Effector CD8-positive, alpha-beta T cell (primary cell): Measurements from ENCODE around the gene DNAH3.
"Not testable (repeated sequence)": the region's sequence is repeated elsewhere in the genome, so short reads cannot be mapped to it uniquely, and the experiment has no call there.

Experiments
- DNase-seq: peaks from one replicate; lab custom pipeline; 2025; lab: John Stamatoyannopoulos, UW

DNAH3 gene

DNA sequence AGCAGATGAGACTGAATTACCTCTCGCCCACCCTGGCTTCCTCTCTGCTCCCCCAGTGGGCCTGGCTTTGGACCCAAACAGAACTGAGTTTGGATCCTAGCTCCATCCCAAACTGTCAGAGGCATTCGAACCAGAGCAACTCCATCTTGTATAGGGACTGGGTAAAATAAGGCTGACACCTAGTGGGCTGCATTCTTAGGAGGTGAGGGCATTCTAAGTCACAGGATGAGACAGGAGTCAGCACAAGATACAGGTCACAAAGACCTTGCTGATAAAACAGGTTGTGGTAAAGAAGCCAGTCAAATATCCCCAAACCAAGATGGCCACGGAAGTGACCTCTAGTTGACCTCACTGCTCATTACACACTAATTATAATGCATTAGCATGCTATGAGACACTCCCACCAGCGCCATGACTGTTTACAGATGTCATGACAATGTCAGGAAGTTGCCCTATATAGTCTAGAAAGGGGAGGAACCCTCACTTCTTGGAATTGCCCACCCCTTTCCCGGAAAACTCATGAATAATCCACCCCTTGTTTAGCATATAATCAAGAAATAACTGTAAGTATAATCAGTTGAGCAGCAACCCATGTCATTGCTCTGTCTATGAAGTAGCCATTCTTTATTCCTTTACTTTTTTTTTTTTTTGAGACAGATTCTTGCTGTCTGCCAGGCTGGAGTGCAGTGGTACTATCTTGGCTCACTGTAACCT, 205.6 kb downstream of the DNAH3 start:
- no peak for DNase-seq

DNA sequence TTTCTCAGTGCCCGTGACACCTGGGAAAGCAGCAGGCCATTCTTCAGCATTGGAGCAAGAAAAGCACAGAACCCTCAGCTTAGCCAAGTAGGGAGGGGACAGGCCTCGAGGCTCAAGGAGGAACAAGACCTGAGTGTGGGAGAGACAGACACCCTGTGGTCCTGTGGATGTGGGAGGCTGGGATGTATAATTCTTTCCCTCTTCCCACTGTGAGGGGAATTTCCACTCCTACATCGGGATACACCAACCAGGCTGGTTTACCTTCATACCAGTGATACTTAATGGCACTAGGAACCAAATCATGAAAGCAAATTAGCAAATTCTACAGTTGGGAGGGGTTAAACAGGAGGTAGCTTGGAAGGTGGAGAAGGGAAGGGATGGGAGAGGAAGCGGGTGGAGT, 208.4 kb downstream of the DNAH3 start:
- no peak for DNase-seq

DNA sequence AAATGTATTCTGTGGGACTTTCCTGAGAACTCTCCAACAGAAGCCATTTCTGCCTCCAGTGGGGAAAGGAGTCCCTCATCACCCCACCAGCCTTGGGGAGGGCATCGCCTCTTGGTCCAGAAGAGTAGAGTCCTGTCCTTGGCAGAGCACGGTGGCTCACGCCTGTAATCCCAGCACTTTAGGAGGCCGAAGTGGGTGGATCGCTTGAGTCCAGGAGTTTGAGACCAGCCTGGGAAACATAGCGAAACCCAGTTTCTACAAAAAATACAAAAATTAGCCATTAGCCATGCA, 209.1 kb downstream of the DNAH3 start:
- DNase-seq, result no peak

DNA sequence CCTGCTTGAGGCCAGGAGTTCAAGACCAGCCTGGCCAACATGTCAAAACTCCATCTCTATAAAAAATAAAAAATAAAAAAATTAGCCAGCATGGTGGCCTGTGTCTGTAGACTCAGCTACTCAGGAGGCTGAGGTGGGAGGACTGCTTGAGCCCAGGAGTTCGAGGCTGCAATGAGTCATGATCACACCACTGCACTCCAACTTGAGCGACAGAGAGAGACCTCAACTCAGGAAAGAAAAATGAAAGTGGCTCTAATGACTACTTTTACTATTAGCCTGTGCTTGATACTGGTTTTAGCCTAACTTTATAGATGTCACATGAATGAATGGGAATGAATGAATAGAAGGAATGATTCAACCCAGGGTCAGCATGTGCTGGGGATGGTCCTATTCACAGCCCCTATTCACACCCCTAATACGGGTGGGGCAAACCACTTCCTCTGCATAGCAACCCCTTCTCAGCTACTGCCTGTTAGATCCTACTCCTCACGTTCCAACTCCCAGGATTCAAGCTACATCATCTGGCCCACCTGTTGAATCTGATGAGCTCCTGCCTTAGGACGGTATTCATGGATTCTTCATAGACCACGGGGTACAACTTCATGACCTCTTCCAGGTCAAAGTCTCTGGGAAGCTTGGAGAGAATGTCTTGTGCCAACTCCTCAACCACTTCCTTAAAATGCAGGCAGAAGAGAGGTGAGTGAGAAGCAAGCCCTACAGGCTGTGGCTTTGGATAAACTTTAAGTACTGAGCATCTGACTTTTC, 209.6 kb downstream of the DNAH3 start:
- DNase-seq, result no peak

DNA sequence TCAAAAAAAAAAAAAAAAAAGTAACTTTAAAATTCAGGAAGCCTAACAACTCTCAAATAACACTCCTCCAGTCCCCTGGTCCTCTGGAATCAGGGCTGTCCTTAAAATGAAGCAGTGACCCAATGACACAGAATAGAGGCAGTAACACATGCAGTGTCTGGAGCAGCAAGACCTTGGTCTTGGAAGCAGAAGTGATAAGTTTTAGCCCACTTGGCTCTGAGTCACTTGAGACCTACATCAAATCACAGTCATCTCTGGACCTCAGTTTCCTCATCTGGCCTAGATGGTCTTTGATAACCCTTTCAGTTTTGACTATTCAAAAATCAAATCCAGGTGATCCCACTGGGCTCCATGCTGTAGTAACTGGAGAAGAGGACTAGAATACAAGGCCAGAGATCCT, 211.0 kb downstream of the DNAH3 start:
- DNase-seq, result no peak

DNA sequence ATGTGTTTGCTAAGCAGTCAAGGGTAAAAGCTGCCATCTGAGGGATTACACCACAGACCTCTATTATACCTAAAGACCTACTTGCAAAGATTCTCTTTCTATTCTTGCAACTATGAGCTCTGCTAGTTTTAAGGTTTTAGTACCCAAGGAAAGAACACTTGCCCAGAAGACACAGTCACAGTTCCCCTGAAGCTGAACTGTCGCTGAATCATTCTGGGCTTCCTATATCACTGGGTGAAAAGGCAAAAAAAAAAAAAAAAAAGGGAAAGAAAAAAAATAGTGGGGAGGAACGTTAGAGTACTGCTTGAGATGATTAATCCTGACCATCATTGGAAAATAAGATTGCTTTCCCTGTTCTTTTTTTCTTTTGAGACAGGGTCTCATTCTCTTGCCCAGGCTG, 212.2 kb downstream of the DNAH3 start:
- DNase-seq, result no peak

DNA sequence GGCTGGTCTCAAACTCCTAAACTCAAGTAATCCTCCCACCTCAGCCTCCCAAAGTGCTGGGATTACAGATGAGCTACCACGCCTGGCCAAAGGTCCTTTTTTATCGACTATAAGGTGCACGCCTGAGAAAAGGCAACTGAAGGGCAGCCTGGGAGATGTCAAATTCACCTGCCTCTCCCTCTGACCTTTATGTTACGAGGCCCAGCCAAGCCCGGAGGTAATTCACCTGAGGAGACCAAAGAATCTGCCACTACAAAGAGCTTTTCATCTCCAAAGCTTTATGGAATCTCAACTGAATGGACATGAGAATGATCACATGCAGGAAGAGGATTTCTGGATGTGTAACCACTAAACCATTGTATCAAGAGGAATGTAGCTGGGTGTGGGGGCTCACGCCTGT, 212.9 kb downstream of the DNAH3 start:
- no peak for DNase-seq

DNA sequence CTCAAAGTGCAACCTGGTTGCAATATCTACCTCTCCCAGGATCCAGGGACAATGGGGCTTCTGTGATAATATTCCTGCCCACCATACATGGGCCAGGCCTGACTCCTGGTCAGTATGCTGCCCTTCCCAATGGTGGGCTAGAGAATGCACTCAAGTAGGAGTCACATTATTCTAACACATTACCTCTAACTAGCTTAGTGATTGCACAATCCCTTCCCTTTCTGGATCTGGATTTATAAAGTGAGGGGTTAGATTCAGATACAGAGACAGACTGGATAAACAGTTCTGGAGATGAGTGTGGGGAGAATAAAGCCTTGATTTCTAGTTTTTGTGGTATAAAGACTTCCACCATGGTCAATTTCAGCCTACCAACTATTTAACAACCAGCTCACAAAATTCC, 217.1 kb downstream of the DNAH3 start:
- DNase-seq, result no peak

DNA sequence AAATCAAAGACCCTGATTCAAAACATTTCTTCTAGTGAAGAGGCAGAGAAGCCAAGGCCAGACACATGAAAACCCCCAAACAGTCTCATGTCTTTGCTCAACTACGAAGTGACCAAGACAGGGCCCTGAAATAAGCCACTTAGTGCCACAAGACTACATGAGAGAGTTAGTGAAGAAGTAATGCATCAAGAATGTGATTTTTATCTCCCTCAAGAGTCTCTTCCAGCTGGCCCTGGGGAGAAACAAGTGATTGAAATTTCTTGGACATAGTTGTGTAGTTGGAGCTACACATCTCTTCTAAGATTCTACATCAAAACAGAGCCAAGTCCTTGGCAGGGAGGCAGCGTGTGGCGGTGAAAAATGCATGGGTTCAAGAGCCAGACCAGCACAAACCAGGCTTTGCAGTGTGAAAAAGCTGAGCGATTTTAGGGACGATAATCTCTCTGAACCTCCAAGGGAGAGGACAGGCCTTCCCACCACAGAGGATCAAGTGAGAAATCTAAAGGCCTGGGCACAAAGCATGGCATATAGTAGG, 219.5 kb downstream of the DNAH3 start:
- no peak for DNase-seq

DNA sequence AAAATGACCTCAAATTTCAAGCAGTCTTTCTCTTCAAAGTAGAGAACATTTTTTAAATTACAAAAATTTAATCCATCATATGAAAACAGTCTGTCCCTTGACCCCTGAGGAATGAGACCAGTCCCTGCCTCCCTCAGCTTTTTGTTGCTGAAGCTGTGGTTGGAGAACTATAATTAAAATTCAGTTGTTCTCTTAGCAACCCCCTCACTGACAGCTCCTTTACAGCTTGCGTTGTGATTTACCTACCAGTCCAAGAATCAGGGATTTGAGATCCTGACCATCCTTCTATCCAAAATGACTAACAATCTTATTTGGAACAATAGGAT, 220.3 kb downstream of the DNAH3 start:
- no peak for DNase-seq

DNA sequence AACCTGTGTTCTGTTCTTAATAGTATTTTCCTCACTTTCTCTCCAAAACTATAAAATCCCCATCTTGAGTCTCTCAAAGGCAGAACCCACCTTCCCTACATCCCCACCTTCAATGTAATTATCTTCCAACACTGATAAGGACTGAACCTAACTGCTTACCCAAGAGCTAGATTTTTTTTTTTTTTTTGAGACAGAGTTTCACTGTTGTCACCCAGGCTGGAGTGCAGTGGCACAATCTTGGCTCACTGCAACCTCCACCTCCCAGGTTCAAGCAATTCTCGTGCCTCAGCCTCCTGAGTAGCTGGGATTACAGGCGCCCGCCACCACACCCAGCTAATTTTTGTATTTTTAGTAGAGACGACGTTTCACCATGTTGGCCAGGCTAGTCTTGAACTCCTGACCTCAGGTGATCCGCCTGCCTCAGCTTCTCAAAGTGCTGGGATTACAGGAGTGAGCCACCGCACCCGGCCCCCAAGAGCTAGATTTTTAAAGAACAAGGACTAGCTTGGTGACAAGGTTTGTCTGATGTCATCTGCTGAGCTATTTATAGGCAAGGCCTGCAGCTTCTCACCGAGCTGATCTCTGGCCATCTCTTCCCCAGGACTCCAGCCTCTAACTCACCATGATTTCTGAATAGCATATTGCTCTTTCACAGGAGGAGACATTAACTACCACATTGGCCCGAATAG, 220.8 kb downstream of the DNAH3 start:
- not testable (repeated sequence) for DNase-seq

DNA sequence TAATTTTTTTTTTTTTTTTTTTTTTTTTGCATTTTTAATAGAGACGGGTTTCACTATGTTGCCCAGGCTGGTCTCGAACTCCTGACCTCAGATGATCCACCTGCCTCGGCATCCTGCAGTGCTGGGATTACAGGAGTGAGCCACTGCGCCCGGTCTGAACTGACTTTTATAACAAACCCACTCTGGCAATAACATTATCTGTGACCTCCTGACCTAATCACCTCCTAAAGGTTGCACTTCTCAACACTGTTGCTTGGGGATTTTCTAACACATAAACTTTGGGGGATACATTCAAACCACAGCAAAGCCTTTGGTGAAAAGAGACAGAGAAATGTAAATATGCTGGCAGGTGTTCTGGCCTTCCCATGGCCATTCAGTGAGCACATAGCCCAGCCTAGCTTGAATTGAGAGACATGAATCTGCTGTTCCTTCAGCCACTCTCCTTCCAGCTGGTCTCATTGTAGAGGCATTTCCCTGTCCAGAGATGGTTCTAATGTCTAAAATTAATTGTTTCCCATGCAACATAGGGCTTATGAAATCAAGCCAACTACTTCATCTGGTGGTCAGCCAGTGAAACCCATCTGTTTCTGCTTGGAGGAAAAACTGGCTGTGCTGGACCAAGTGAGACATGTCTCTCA, 221.8 kb downstream of the DNAH3 start:
- DNase-seq, result no peak

DNA sequence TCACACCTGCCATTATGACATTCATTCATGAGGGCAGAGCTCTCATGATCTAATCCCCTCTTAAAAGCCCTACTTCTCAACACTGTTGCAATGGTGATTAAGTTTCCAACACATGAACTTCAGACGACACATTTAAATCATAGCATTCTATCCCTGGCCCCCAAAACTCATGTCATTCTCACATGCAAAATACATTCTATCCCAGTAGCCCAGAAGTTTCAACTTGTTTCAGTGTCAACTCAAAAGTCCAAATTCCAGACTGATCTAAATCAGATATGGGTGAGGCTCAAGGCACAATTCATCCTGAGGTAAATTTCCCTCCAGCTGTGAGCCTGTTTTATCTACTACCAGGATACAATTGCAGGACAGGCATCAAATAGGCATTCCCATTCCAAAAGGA, 224.9 kb downstream of the DNAH3 start:
- no peak for DNase-seq

DNA sequence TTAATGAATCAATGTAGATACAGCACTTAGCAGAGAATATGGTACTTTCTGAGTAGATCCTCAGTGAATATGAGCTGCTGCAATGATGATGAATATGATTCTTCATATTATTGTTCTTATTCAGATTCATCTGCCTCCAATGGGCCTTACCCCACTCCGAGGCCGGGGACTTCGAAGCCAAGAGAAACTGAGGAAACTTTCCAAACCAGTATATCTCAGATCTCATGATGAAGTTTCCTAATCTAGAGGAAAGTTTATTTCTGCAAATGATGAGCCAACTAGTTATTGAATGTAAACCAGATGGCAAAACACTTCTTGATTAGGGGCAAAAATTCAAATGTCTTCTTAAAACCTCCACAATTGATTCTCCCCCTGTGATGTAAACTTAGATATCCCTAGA, 226.8 kb downstream of the DNAH3 start:
- no peak for DNase-seq

DNA sequence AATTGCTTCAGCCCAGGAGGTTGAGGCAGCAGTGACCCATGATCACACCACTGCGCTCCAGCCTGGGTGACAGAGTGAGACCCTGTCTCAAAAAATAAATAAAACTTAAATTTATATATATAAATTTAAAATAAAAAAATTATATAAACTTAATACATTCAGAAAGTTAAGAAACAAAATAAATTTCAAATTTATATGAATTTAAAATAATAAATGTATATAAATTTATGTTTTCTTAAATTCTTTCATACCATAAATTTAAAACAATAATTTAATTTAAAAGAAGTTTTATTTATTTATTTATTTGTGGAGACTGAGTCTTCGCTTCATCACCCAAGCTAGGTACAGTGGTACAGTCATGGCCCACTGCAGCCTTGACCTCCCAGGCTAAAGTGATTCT, 229.8 kb downstream of the DNAH3 start:
- no peak for DNase-seq

DNA sequence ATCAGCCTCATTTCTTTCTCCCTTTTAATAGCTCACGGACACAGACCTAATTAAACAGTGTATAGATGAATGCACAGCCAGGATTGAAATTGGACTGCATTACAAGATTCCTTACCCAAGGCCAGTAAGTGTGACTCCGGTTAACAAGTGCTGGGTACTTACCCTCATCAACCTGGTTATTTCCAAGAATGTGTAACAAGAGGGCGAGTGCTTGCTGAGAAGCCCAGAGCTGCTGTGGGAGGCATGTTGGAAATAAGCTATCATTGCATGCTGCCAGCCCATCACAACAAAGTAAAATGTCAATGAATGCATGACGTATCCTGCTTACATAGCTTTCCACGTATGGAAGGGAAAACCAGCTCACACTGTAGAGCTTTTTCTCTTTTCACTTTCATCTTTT, 230.6 kb downstream of the DNAH3 start:
- DNase-seq, result no peak

DNA sequence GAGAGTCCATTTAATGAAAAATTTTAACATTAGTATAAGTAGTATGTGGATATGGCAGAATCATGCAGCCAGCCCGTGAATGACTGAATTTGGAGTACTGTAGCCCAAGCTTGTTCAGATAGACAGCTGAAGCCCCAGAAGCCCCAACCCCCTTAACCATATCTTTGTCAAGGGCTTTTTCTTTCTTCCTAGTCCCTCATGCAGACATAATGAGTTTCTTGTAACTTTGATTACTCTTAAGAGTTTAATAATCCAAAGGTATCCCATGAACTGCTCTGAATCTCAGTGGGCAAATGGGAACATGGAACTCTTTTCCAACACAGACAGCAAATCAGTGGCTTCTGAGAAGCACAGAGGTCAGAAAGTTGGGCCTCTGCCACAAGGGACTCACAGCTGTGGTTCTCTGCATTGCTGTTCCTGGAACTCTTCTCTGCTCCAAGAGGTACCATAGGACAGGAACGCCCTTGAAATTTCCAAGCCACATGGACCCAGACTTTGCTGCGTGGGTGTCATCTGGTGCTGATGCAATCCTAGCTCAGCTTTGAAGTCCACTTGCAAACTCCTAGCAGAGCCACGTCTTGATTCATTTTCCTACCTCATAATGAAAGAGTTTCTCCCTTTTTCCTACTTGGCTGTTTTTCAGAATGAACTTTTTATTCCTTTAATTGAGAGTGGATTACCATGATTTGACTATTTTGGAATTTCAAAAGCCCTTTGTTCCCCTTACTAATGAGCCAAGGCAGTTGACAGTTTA, 232.0 kb downstream of the DNAH3 start:
- no peak for DNase-seq

DNA sequence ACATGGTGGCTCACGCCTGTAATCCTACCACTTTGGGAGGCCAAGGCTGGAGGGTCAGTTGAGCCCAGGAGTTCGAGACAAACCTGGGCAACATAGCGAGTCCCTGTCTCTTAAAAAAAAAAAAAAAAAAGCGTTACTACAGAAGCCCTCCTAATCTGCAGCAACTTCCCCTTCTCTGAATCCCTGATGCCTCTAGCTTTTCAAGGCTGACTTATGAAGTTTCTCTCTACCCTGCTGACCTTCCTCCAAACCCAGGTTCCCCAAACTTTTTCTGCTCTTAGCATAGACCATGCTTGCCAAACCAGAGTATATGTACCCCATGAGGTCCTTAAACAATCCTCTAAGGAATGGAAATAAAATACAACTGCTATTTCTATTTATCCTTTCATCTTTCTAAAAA, 233.7 kb downstream of the DNAH3 start:
- DNase-seq, result no peak

DNA sequence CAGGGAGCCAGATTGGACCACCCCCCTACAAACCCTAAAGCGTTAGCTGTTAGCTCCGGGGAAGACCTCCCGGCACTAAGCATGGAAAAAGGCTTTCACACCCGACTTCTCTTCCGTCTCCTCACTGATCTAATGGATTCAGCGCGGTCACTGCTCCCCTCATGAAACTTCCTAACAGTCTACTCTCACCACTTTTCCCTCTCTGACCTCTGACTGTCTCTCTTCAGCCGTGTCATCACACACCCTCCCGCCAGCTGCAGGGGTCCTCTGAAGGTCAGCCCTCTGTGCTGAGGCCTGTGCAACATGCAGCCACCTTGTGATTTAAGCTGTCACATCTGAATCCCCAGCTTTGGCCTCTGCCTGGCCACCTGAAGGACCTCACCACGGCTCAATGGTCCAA, 234.4 kb downstream of the DNAH3 start:
- no peak for DNase-seq

DNA sequence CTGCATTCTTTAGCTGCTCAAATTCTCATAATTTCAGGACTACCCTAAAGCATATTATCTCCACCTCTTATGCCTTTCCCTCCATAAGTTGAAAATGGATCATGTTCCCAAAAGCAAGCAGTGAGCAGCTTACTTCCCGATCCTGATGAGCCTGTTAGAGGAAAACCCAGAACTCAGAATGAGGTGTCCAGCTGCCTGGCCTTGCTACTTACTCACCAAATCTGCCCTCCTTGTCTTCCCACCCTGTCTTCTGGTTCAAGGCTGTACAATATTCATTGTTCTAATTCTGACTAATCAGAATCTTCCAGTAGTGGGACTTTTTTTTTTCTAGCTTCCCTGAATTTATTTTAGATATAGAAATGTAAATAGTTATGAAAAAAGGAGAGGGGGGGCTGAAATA, 239.3 kb downstream of the DNAH3 start:
- DNase-seq, result no peak

DNA sequence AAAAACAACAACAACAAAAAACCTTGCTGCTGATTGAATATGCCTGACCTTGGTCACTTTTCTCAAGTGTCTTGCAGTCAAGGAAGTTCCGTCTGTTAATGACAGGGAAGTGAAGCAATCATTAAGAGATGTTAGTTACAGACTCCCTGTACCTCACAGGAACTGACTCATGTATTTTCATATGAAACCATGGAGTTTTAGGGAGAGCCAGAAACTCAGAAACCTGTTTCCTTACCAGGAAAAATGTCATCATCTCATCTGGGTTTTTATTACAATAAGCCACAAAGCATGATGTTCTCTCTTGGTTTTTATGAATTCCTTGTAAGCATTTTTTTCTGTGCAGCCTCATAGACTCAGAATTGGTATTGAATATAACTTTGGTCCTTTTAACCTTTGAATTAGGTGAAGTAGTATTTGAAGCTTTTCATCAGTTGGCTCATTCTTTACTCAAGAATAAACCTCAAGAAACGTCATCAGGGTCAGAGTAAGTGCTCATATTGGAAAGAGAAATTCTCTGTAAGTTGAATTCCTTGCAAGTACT, 239.8 kb downstream of the DNAH3 start:
- no peak for DNase-seq
